ENCODE measurements around the gene EIPR1.

Gene EIPR1

GRCh38 chr2:3251946-3252345 is 125.7 kb downstream of the EIPR1 start (continued):
- no peak for TF ChIP-seq TSHZ2 (CRISPR knock-in tag; IDR thresholded peaks at IDR 0.05)
- no peak for TF ChIP-seq GLIS3 (CRISPR knock-in tag; IDR thresholded peaks at IDR 0.05)
- no peak for TF ChIP-seq ARNTL (CRISPR knock-in tag; IDR thresholded peaks at IDR 0.05; ENCODE audit: borderline replicate concordance, low read depth)
- TF ChIP-seq TOX (CRISPR knock-in tag; IDR thresholded peaks at IDR 0.05; ENCODE audit: borderline replicate concordance): no peak

DNA sequence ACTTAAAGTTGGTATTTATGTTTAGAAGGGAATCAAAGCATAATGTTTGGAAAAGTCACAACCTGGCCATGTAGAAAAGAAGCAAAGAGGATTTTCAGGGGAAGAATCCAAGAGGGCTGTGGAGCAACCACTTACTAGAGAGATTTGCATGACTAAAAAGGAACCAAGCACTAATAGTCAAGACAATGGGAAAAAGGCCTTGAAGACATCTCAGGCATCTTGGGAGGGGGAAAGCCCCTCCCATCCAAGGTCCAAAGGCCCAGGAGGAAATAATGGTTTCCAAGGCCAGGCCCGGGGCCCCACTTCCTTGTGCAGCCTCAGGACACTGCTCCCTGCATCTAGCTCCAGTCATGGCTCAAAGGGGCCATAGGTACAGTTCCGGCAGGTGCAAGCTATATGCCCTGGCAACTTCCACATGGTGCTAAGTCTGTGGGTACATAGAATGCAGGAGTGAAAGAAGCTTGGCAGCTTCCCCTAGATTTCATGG is 128.1 kb downstream of the EIPR1 start:
- TF ChIP-seq GLIS3 (CRISPR knock-in tag; IDR thresholded peaks at IDR 0.05) (no peak), CSDC2 (CRISPR knock-in tag; IDR thresholded peaks at IDR 0.05) (no peak), SNAI2 (CRISPR knock-in tag; IDR thresholded peaks at IDR 0.05) (no peak), PPARA (CRISPR knock-in tag; IDR thresholded peaks at IDR 0.05; ENCODE audit: borderline replicate concordance) (no peak), TOX (CRISPR knock-in tag; IDR thresholded peaks at IDR 0.05; ENCODE audit: borderline replicate concordance) (no peak)
- TF ChIP-seq, protein P1, sequence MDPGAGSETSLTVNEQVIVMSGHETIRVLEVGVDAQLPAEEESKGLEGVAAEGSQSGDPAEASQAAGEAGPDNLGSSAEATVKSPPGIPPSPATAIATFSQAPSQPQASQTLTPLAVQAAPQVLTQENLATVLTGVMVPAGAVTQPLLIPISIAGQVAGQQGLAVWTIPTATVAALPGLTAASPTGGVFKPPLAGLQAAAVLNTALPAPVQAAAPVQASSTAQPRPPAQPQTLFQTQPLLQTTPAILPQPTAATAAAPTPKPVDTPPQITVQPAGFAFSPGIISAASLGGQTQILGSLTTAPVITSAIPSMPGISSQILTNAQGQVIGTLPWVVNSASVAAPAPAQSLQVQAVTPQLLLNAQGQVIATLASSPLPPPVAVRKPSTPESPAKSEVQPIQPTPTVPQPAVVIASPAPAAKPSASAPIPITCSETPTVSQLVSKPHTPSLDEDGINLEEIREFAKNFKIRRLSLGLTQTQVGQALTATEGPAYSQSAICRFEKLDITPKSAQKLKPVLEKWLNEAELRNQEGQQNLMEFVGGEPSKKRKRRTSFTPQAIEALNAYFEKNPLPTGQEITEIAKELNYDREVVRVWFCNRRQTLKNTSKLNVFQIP (CRISPR knock-in tag; IDR thresholded peaks at IDR 0.05; ENCODE audit: borderline replicate concordance, low read depth): no peak
- no peak for ATAC-seq

- TF ChIP-seq ZNF565 (CRISPR knock-in tag; conservative IDR thresholded peaks at IDR 0.05; ENCODE audit: low read depth) (no peak), RARB (CRISPR knock-in tag; IDR thresholded peaks at IDR 0.05) (no peak), ZFP30 (CRISPR knock-in tag; IDR thresholded peaks at IDR 0.05) (no peak), CSDC2 (CRISPR knock-in tag; IDR thresholded peaks at IDR 0.05) (no peak), ZNF8 (CRISPR knock-in tag; IDR thresholded peaks at IDR 0.05) (no peak), ZNF70 (CRISPR knock-in tag; IDR thresholded peaks at IDR 0.05) (no peak), ESRRG (CRISPR knock-in tag; IDR thresholded peaks at IDR 0.05) (no peak), ISL1 (CRISPR knock-in tag; IDR thresholded peaks at IDR 0.05) (no peak)
- TF ChIP-seq, protein P2, sequence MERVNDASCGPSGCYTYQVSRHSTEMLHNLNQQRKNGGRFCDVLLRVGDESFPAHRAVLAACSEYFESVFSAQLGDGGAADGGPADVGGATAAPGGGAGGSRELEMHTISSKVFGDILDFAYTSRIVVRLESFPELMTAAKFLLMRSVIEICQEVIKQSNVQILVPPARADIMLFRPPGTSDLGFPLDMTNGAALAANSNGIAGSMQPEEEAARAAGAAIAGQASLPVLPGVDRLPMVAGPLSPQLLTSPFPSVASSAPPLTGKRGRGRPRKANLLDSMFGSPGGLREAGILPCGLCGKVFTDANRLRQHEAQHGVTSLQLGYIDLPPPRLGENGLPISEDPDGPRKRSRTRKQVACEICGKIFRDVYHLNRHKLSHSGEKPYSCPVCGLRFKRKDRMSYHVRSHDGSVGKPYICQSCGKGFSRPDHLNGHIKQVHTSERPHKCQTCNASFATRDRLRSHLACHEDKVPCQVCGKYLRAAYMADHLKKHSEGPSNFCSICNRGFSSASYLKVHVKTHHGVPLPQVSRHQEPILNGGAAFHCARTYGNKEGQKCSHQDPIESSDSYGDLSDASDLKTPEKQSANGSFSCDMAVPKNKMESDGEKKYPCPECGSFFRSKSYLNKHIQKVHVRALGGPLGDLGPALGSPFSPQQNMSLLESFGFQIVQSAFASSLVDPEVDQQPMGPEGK (CRISPR knock-in tag; IDR thresholded peaks at IDR 0.05; ENCODE audit: borderline replicate concordance): no peak
- TF ChIP-seq, protein P3, sequence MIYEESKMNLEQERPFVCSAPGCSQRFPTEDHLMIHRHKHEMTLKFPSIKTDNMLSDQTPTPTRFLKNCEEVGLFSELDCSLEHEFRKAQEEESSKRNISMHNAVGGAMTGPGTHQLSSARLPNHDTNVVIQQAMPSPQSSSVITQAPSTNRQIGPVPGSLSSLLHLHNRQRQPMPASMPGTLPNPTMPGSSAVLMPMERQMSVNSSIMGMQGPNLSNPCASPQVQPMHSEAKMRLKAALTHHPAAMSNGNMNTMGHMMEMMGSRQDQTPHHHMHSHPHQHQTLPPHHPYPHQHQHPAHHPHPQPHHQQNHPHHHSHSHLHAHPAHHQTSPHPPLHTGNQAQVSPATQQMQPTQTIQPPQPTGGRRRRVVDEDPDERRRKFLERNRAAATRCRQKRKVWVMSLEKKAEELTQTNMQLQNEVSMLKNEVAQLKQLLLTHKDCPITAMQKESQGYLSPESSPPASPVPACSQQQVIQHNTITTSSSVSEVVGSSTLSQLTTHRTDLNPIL (CRISPR knock-in tag; IDR thresholded peaks at IDR 0.05; ENCODE audit: low read depth): no peak
- ATAC-seq: no peak
Measured at GRCh38 chr2:3248754-3249475, 128.7 kb downstream of the EIPR1 start.

DNA sequence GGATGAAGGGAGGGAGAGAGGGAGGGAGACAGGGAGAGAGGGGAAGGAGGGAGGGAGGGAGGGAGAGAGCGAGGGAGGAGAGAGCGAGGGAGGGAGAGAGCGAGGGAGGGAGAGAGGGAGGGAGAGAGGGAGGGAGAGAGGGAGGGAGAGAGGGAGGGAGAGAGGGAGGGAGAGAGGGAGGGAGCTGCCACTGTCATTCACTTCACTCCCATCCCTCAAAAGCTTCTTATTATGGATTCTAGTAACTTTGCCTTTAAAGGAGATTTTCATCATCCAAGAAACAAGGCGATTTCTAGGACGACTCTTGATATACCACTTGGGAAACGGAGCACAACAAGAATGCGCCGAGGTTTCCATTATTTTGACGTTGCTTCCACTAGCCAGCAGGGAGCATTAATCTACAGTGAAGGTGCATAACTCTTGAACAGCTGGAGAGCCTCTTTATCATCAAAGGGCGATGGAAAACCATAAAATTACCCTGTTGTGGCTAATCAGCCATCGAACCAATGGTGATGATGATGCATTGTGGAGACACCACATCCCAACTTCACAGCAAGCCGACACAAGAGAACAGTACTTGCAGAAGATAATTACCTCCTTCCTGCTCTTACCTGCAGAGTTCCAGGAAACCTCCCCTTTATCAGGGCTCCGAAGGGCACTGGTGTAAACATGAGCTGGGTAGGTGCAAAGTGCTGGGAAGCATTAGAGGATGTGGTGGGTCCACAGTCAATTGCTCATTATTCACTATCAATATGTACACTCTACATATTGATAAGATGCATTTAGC is 130.5 kb downstream of the EIPR1 start:
- ATAC-seq: no peak
- TF ChIP-seq ARNTL (CRISPR knock-in tag; IDR thresholded peaks at IDR 0.05; ENCODE audit: borderline replicate concordance, low read depth) (no peak), TCF4 (CRISPR knock-in tag; IDR thresholded peaks at IDR 0.05; ENCODE audit: borderline replicate concordance) (no peak), RARB (CRISPR knock-in tag; IDR thresholded peaks at IDR 0.05) (no peak), ZNF8 (CRISPR knock-in tag; IDR thresholded peaks at IDR 0.05) (no peak), ZNF70 (CRISPR knock-in tag; IDR thresholded peaks at IDR 0.05) (no peak), ZFP3 (CRISPR knock-in tag; IDR thresholded peaks at IDR 0.05) (no peak), OSR1 (CRISPR knock-in tag; IDR thresholded peaks at IDR 0.05) (no peak), ESRRG (CRISPR knock-in tag; IDR thresholded peaks at IDR 0.05) (no peak)
- TF ChIP-seq, protein P3 (CRISPR knock-in tag; IDR thresholded peaks at IDR 0.05; ENCODE audit: low read depth): no peak
- TF ChIP-seq, protein P2 (CRISPR knock-in tag; IDR thresholded peaks at IDR 0.05; ENCODE audit: borderline replicate concordance): no peak
